ENCODE data around the gene PFKM. TPM values are rescaled to one million over a fixed set of nuclear protein-coding genes. Genes with fewer than 3 reads are reported as not detected.
"Not testable (repeated sequence)": the region's sequence is repeated elsewhere in the genome, so short reads cannot be mapped to it uniquely, and the experiment has no call there.

The PFKM gene
- polyA plus RNA-seq, 3 donors from 2014 or later = 2.0 to 2.7 (median 2.7) TPM

- Mint-ChIP-seq H3K4me3 (no peak overlapping the region), H3K27me3 (ENCODE audit: low read depth in 3 of 3) (no peaks in the 10 kb centered on the region), H3K9me3 (no peaks in the 10 kb centered on the region), H3K27ac (no peak overlapping the region), H3K36me3 (peaks cover 13 to 32% (median 20%) of the 10 kb centered on the region in 3 donors), H3K4me1 (peaks cover 0 to 7% of the 10 kb centered on the region in 2 donors)
- no peak for DNase-seq
Measured at GRCh38 chr12:48092611-48093010, 26.6 kb upstream of the PFKM start.

GRCh38 chr12:48104531-48104930 is 14.6 kb upstream of the PFKM start:
- Mint-ChIP-seq H3K36me3 (no peaks in the 10 kb centered on the region), H3K27ac (peak overlapping the region; percentile 93 to 97 (median 94)), H3K27me3 (ENCODE audit: low read depth in 3 of 3) (peaks cover 7 to 13% (median 11%) of the 10 kb centered on the region in 3 donors), H3K4me3 (peak overlapping the region; percentile 87 to 98 (median 94)), H3K4me1 (peaks cover 32 to 44% of the 10 kb centered on the region in 2 donors), H3K9me3 (no peaks in the 10 kb centered on the region)
- no peak for DNase-seq

- H3K4me3 Mint-ChIP-seq = peak overlapping the region; percentile 87 to 98 (median 94)
- peak in 1 of 3 donors; percentile 47 for DNase-seq
- no peaks in the 10 kb centered on the region for H3K9me3 Mint-ChIP-seq
- H3K27me3 Mint-ChIP-seq (ENCODE audit: low read depth in 3 of 3) = peaks cover 7 to 16% (median 13%) of the 10 kb centered on the region in 3 donors
- no peaks in the 10 kb centered on the region for H3K36me3 Mint-ChIP-seq
- H3K4me1 Mint-ChIP-seq = peaks cover 32 to 44% of the 10 kb centered on the region in 2 donors
- H3K27ac Mint-ChIP-seq = peak overlapping the region; percentile 93 to 97 (median 94)
Measured at GRCh38 chr12:48105321-48105866, 13.8 kb upstream of the PFKM start.

- H3K27ac Mint-ChIP-seq = peak within 1 kb of the TSS; percentile 93 to 98 (median 98)
- peaks cover 7 to 16% (median 13%) of the 10 kb centered on the region in 3 donors for H3K27me3 Mint-ChIP-seq (ENCODE audit: low read depth in 3 of 3)
- H3K9me3 Mint-ChIP-seq = no peaks in the 10 kb centered on the region
- peak within 1 kb of the TSS; percentile 87 to 98 (median 94) for H3K4me3 Mint-ChIP-seq
- no peaks in the 10 kb centered on the region for H3K36me3 Mint-ChIP-seq
- DNase-seq = peak; percentile 90 to 92 (median 90)
- peaks cover 32 to 44% of the 10 kb centered on the region in 2 donors for H3K4me1 Mint-ChIP-seq
Measured at GRCh38 chr12:48105867-48106680, 13.1 kb upstream of the PFKM start, which contains the start of gene SENP1. Gene SENP1 (minus strand): TSS chr12:48106079. CDS start chr12:48101472, 4,607 bp downstream.

GRCh38 chr12:48106681-48107613 is 12.2 kb upstream of the PFKM start:
- DNase-seq = no peak
- Mint-ChIP-seq H3K36me3 (no peaks in the 10 kb centered on the region), H3K27me3 (ENCODE audit: low read depth in 3 of 3) (peaks cover 7 to 16% (median 13%) of the 10 kb centered on the region in 3 donors), H3K4me3 (peak overlapping the region; percentile 87 to 98 (median 94)), H3K27ac (peak overlapping the region; percentile 93 to 98 (median 98)), H3K4me1 (peaks cover 32 to 44% of the 10 kb centered on the region in 2 donors), H3K9me3 (no peaks in the 10 kb centered on the region)

GRCh38 chr12:48109424-48109823 is 9.7 kb upstream of the PFKM start:
- peaks cover 23 to 29% of the 10 kb centered on the region in 2 donors for H3K4me1 Mint-ChIP-seq
- H3K4me3 Mint-ChIP-seq = no peak overlapping the region
- peak overlapping the region in 1 of 6 donors; percentile 35 for H3K27ac Mint-ChIP-seq
- H3K27me3 Mint-ChIP-seq (ENCODE audit: low read depth in 3 of 3) = peaks cover 7 to 16% (median 12%) of the 10 kb centered on the region in 3 donors
- DNase-seq = no peak
- H3K36me3 Mint-ChIP-seq = no peaks in the 10 kb centered on the region
- no peaks in the 10 kb centered on the region for H3K9me3 Mint-ChIP-seq

- Mint-ChIP-seq H3K9me3 (no peaks in the 10 kb centered on the region), H3K4me3 (no peak overlapping the region)
Measured at GRCh38 chr12:48110691-48111311, 8.4 kb upstream of the PFKM start.

GRCh38 chr12:48111312-48111693 is 7.9 kb upstream of the PFKM start:
- not testable (repeated sequence) for H3K9me3 Mint-ChIP-seq; H3K27ac Mint-ChIP-seq; DNase-seq; H3K36me3 Mint-ChIP-seq; H3K4me3 Mint-ChIP-seq; H3K27me3 Mint-ChIP-seq (ENCODE audit: low read depth in 3 of 3)
- H3K4me1 Mint-ChIP-seq = peaks cover 11 to 14% of the 10 kb centered on the region in 2 donors

More at GRCh38 chr12:48110691-48111311, 8.4 kb upstream of the PFKM start:
- peaks cover 13 to 18% of the 10 kb centered on the region in 2 donors for H3K4me1 Mint-ChIP-seq
- peaks cover 3 to 10% (median 5%) of the 10 kb centered on the region in 3 donors for H3K27me3 Mint-ChIP-seq (ENCODE audit: low read depth in 3 of 3)
- no peaks in the 10 kb centered on the region for H3K36me3 Mint-ChIP-seq
- no peak for DNase-seq
- no peak overlapping the region for H3K27ac Mint-ChIP-seq

GRCh38 chr12:48115957-48116356 is 3.2 kb upstream of the PFKM start:
- Mint-ChIP-seq H3K27ac (no peak overlapping the region), H3K4me3 (no peak overlapping the region), H3K36me3 (no peaks in the 10 kb centered on the region), H3K9me3 (no peaks in the 10 kb centered on the region), H3K27me3 (ENCODE audit: low read depth in 3 of 3) (peaks cover 0 to 4% (median 3%) of the 10 kb centered on the region in 3 donors), H3K4me1 (peaks cover 9 to 23% of the 10 kb centered on the region in 2 donors)
- DNase-seq = no peak

- Mint-ChIP-seq H3K4me1 (peaks cover 9 to 23% of the 10 kb centered on the region in 2 donors), H3K27me3 (ENCODE audit: low read depth in 3 of 3) (peaks cover 0 to 4% (median 3%) of the 10 kb centered on the region in 3 donors), H3K4me3 (peak overlapping the region; percentile 82 to 94 (median 85)), H3K36me3 (no peaks in the 10 kb centered on the region), H3K27ac (peak overlapping the region in 2 of 6 donors; percentile 43 to 60), H3K9me3 (no peaks in the 10 kb centered on the region)
- no peak for DNase-seq
Measured at GRCh38 chr12:48118284-48118871, 786 bp upstream of the PFKM start.

GRCh38 chr12:48119834-48120195 is 651 bp downstream of the PFKM start:
- Mint-ChIP-seq H3K4me3 (peak overlapping the region; percentile 32 to 94 (median 85)), H3K36me3 (no peaks in the 10 kb centered on the region), H3K27me3 (ENCODE audit: low read depth in 3 of 3) (peaks cover 0 to 4% (median 3%) of the 10 kb centered on the region in 3 donors), H3K4me1 (peaks cover 9 to 23% of the 10 kb centered on the region in 2 donors), H3K27ac (peak overlapping the region in 1 of 6 donors; percentile 60), H3K9me3 (no peaks in the 10 kb centered on the region)
- DNase-seq = no peak

- Mint-ChIP-seq H3K27ac (no peak overlapping the region), H3K36me3 (peaks cover 0 to 5% (median 4%) of the 10 kb centered on the region in 3 donors), H3K9me3 (no peaks in the 10 kb centered on the region), H3K4me1 (peaks cover 9 to 23% of the 10 kb centered on the region in 2 donors), H3K27me3 (ENCODE audit: low read depth in 3 of 3) (peaks cover 0 to 3% (median 2%) of the 10 kb centered on the region in 3 donors), H3K4me3 (no peak overlapping the region)
- no peak for DNase-seq
Measured at GRCh38 chr12:48121522-48121921, 2.4 kb downstream of the PFKM start.

Data from immature natural killer cell (primary cell).